Measurements from ENCODE around the gene TMEM150A.
"Not testable (repeated sequence)": the region's sequence is repeated elsewhere in the genome, so short reads cannot be mapped to it uniquely, and the experiment has no call there.

The TMEM150A gene

GRCh38 chr2:85592299-85592698 lies 10.2 kb downstream of the TMEM150A start:
- not testable (repeated sequence) for DNase-seq

DNA sequence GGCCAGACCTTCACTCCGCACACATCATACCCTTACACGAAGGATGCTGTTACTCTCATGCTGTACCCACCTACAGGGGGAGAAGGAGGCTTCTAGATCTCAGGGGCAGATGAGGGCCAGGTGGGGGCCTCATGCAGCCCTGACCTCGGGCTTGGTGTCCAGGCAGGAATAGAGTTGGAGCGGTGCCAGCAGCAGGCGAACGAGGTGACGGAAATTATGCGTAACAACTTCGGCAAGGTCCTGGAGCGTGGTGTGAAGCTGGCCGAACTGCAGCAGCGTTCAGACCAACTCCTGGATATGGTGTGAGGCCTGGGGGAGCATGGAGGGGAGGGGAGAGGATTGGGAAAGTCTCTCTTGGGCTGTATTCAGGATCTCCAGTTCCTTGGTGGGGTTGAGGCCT lies 10.9 kb downstream of the TMEM150A start:
- DNase-seq = no peak

GRCh38 chr2:85590950-85591349 lies 11.5 kb downstream of the TMEM150A start:
- DNase-seq = no peak

DNA sequence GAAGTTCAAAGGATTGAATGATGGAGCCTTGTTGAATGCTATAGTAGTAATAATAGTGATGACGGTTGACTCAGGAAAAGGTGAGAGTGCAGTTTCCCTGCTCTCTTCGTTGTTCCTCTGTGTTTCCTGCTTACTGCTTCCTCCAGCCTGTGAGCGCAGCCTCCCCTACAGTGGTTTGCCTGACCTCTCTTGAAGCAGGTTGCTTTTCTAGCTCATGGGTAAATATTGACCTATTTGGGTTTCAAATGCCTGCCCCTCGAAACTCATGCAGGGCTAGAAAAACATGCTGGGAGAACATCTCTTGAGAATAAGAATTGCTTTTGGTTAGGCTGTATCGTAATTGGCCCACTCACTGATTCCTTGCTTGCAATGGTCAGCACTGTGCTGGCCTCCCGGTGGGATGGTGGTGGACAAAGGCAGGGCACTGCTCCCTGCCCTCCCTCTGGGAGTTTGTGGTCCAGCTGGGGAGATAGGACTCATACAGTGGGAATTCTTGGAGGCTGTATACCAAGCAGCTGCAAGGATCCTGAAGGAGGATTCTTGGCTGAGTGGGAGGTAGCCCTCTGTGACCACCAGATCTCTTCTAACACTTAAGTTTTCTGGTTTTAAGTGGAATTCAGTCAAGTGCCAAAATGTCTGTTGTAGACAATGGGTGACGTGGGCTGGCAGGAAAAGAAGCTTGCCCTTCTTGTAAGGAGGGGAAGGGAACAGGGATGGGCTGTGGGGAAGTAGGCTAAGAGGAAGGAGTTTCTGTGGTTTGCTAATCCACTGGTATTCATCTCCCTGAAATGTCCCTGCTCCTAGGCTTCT lies 12.3 kb downstream of the TMEM150A start:
- DNase-seq = no peak

GRCh38 chr2:85589181-85589580 lies 13.3 kb downstream of the TMEM150A start:
- no peak for DNase-seq

- DNase-seq = no peak
These were observed 13.9 kb downstream of the TMEM150A start for GRCh38 chr2:85588645-85589044.

DNA sequence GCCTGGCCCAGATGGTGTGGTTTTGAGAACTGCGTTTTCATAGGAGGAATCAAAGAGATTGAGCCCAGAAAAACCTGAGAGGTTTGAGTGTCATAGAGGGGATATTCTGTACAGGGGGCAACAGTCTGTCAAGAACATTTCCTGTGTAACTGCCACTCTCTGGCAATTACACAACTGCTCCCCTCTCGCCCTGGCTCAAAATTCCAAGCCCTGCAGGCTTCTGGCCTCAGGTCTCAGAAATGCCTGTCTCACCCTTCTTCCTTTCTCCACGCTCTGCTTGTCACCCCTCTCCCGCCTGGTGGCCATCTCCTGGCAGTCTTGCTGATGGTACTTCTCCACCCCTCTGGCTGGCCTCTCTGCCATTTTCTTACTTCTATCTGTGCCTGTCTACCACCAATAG lies 14.3 kb downstream of the TMEM150A start:
- DNase-seq = no peak

- DNase-seq = no peak
These were observed 16.8 kb downstream of the TMEM150A start for GRCh38 chr2:85585781-85586105.

GRCh38 chr2:85584857-85585780 lies 17.4 kb downstream of the TMEM150A start:
- DNase-seq = no peak

DNA sequence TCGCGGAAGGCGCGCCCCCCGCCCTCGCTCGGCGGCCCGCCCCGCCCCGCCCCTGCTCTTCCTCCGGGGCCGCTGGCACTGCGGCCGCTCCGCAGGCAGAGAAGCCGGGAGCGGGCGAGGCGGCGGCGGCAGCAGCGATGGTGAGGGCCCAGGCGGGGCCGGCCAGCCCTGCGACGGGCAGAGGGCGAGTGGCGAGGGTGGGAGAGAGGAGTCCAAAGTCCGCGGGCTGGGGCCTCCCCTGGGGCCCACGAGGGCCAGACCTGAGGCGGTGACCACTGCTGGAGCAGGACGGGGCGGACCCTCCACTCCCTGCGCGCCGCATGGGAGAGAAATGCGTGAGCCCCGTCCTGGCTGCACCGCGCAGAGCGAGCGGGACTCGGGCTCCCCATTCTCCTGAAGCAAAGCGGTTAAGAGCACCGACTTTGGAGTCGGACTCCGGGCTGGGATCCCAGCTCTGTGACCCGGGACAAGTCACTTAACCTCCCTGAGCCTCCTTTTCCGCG lies 18.1 kb downstream of the TMEM150A start, which contains the start of gene VAMP5:
TSS of gene VAMP5 (plus strand) at position 78 of the 503 bp plus-strand sequence. CDS start at position 138, 60 bp downstream.
- no peak for DNase-seq

DNA sequence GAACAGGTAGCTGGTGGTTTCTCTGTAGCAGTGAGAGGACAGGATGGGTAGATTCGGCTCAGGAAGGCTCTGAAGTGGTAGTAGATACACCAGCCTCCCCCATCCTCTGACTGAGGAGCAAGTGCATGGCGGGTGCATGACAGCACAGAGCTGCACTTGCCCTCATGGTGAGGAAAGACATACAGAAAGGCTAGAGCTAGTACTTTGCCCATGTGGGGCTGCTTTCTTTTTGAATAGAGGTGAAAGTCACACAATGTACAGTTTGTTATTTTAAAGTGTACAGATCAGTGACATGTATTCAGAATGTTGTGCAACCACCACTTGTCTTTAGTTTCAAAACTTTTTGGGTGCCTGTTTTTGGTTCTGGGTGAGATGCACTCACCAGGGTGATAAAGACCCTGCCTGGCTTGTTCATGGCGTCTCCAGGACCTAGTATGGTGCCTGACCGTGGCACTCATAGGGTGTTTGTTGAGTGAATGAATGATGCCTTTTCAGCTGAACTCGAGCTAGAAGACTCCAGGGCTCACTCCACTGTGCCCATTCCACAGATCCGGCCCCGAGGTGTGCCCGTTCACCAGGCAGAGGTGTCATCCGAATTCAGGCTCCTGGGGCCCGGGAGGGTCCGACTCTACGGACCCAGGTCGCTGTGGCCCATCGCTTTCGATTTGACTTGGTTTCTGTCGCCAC lies 18.7 kb downstream of the TMEM150A start:
- DNase-seq = no peak

- DNase-seq = no peak
These were observed 20.0 kb downstream of the TMEM150A start for GRCh38 chr2:85582492-85582891.

GRCh38 chr2:85580206-85580605 lies 22.3 kb downstream of the TMEM150A start:
- DNase-seq = no peak

GRCh38 chr2:85579266-85579935 lies 23.1 kb downstream of the TMEM150A start:
- DNase-seq = no peak

GRCh38 chr2:85578243-85579180 lies 24.0 kb downstream of the TMEM150A start:
- DNase-seq = no peak

DNA sequence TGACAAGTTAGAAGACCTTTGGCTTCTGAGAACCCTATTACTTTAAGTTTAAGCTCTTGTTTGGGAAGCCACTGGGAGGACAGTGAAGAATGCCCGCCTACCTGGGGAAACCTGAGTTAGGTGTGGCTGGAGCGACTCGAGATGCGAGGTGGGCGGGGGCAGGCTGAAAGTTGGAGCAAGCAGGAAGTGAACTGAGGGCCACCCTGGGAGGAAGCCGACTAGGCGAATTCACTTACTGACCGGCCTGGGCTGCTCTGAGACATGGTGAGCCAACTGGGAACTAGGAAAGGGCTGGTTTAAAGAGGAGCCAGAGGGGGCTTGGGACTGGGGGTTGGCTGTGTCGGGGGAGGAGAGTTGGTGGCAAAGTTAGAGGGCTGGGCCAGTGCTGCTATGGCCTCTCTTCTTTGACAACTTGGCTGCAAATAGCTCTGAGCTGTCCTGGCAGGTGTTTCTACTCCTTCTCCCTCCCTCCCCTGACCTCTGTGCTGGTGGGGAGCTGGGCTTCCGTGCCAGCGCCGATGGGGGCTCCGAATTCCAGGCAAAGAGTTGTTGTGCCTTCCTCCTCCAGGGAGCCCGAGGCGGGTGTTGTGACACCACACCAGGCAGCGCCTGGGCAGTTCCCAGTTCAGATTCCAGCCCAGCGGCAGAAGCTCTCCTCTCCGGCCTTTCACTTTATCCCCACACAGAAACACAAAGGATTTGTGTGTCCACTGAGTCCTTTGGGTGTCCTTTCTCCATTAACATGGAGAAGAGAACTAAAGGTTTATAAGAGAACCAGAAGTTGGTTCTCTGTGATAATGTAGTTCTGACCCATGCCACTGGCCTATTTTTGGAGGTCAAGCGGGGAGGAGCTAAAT lies 24.9 kb downstream of the TMEM150A start, which contains the start of gene VAMP8:
TSS of gene VAMP8 (plus strand) at position 201 of the 857 bp plus-strand sequence. CDS start at position 262, 61 bp downstream.
- no peak for DNase-seq

DNA sequence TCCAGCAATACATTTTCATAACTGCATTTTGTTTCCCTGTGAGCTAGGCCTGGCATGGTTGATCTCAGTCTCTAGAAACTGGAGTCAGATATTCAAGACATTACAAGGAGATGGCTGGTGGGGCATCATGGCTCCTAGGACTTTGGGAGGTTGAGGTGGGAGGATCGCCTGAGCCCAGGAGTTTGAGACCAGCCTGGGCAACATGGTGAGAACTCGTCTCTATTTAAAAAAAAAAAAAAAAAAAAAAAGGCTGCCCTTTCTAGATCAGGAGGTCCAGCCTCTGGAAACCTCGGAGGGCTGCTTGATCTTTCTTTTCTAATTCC lies 25.5 kb downstream of the TMEM150A start:
- no peak for DNase-seq

GRCh38 chr2:85575739-85576138 lies 26.8 kb downstream of the TMEM150A start:
- DNase-seq = no peak

DNA sequence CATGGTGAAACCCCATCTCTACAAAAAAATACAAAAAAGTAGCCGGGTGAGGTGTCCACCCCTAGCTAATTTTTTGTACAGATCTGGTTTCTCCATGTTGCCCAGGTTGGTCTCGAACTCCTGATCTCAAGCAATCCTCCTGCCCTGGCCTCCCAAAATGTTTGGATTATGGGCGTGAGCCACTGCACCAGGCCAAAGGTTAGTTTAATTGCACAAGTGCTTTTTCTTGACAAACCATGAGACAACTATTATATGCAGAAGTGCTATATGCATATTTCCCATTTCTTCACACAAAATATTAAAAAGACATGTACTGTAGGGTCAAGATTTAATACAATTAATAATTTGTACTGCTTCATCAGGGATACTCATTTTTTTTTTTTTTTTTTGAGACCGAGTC lies 36.2 kb downstream of the TMEM150A start:
- no peak for DNase-seq

- no peak for DNase-seq
These were observed 38.3 kb downstream of the TMEM150A start for GRCh38 chr2:85564144-85564563.

All from NCI-H187 (cell line).